Measurements from ENCODE around the gene ICAM4. TPM values are rescaled to one million over a fixed set of nuclear protein-coding genes. Genes with fewer than 3 reads are reported as not detected.
A peak's percentile ranks its signal among the peaks of the same experiment; 100 is the strongest.

ICAM4 gene
- total and polyA plus RNA-seq, 9 of the 15 experiments (the other 6 are each of a cell fraction or from before 2014, with no cell fraction given): 14.1 to 86.1 (median 29.6) TPM

GRCh38 chr19:10315335-10316214, 28.8 kb downstream of the ICAM4 start, which contains the start of gene FDX2 (continued):
- no peak for TF ChIP-seq ZNF407 (IDR thresholded peaks at IDR 0.05; ENCODE audit: low read depth)
- TF ChIP-seq, protein P1, sequence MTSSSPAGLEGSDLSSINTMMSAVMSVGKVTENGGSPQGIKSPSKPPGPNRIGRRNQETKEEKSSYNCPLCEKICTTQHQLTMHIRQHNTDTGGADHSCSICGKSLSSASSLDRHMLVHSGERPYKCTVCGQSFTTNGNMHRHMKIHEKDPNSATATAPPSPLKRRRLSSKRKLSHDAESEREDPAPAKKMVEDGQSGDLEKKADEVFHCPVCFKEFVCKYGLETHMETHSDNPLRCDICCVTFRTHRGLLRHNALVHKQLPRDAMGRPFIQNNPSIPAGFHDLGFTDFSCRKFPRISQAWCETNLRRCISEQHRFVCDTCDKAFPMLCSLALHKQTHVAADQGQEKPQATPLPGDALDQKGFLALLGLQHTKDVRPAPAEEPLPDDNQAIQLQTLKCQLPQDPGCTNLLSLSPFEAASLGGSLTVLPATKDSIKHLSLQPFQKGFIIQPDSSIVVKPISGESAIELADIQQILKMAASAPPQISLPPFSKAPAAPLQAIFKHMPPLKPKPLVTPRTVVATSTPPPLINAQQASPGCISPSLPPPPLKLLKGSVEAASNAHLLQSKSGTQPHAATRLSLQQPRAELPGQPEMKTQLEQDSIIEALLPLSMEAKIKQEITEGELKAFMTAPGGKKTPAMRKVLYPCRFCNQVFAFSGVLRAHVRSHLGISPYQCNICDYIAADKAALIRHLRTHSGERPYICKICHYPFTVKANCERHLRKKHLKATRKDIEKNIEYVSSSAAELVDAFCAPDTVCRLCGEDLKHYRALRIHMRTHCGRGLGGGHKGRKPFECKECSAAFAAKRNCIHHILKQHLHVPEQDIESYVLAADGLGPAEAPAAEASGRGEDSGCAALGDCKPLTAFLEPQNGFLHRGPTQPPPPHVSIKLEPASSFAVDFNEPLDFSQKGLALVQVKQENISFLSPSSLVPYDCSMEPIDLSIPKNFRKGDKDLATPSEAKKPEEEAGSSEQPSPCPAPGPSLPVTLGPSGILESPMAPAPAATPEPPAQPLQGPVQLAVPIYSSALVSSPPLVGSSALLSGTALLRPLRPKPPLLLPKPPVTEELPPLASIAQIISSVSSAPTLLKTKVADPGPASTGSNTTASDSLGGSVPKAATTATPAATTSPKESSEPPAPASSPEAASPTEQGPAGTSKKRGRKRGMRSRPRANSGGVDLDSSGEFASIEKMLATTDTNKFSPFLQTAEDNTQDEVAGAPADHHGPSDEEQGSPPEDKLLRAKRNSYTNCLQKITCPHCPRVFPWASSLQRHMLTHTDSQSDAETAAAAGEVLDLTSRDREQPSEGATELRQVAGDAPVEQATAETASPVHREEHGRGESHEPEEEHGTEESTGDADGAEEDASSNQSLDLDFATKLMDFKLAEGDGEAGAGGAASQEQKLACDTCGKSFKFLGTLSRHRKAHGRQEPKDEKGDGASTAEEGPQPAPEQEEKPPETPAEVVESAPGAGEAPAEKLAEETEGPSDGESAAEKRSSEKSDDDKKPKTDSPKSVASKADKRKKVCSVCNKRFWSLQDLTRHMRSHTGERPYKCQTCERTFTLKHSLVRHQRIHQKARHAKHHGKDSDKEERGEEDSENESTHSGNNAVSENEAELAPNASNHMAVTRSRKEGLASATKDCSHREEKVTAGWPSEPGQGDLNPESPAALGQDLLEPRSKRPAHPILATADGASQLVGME (CRISPR knock-in tag; IDR thresholded peaks at IDR 0.05): no peak
- TF ChIP-seq ETS2 (tag; IDR thresholded peaks at IDR 0.05; ENCODE audit: borderline replicate concordance, poor library complexity, severe bottlenecking): no peak
- TF ChIP-seq TAF9B (IDR thresholded peaks at IDR 0.05; ENCODE audit: partially characterized antibody): no peak
- peak; percentile 94 for TF ChIP-seq BHLHE40 (IDR thresholded peaks at IDR 0.05; ENCODE audit: low read length)
- no peak for TF ChIP-seq NR3C1 (CRISPR knock-in tag; IDR thresholded peaks at IDR 0.05)
- peak; percentile 99 for TF ChIP-seq ARID4B (CRISPR knock-in tag; IDR thresholded peaks at IDR 0.05)
